ENCODE results near the gene CCDC81. TPM values are rescaled to one million over a fixed set of nuclear protein-coding genes. Genes with fewer than 3 reads are reported as not detected.

Gene CCDC81
- total and polyA plus RNA-seq, 2 of the 4 experiments (the other 2 are of a cell fraction), result 3.1 to 6.5 TPM

Other genes starting within 250 kb of the CCDC81 start
- 11.1 and 20.3 TPM in 2 replicates for gene EED, start 130.1 kb upstream of the CCDC81 start, total RNA-seq (2012; rRNA removed)
- gene EED, start 130.1 kb upstream of the CCDC81 start, polyA plus RNA-seq (2012; rRNA removed), result 9.5 and 11.5 TPM in 2 replicates
- gene HIKESHI, start 72.6 kb upstream of the CCDC81 start, total RNA-seq (2012; rRNA removed), result 73.5 and 98.6 TPM in 2 replicates
- 46.7 and 49.4 TPM in 2 replicates for gene HIKESHI, start 72.6 kb upstream of the CCDC81 start, polyA plus RNA-seq (2012; rRNA removed)